HCEC 1CT (cell line): ENCODE results near the gene IL17RD.
A peak's percentile ranks its signal among the peaks of the same experiment; 100 is the strongest.

Experiments
- DNase-seq: peaks from one replicate; pipeline ENCODE4 v3.0.0-alpha.2; 2017

IL17RD gene

DNA sequence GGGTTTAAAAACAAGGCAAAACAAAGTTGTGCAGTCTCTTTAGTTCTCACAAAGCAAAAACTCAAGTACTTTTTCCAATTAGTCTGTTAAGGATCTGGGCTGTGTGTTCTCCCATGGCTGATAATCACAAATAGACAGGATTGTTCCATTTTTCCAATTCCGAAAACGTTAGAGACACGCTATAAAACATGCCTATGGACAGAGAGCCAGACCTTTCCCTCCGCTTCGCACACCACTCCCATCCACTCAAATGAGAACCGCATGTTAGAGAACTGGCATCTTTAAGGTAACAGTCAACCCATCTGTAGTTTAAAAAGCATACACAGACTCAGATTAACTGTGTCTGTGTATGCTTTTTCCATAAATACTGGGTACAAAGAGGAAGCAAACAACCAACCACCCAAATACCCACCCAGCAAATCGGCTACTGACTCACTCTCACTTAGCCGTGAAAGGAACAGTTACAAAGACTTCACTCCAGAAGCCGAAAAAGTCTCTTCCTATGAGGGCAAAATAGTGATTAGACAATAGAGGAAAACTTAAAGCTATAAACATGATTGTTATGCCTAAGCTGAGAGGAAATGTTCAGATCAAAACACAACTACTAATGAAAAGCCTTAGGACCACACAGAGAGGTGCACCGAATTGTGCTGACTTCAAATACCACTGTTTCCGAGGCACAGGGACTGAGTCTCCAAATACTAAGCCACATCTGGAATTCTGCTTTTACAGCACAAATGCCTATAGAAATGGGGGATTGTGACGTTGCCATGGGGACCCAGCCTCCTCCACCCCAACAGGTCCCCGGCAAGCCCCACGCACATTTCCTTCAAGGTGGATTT, 36.1 kb downstream of the IL17RD start:
- DNase-seq, result no peak

DNA sequence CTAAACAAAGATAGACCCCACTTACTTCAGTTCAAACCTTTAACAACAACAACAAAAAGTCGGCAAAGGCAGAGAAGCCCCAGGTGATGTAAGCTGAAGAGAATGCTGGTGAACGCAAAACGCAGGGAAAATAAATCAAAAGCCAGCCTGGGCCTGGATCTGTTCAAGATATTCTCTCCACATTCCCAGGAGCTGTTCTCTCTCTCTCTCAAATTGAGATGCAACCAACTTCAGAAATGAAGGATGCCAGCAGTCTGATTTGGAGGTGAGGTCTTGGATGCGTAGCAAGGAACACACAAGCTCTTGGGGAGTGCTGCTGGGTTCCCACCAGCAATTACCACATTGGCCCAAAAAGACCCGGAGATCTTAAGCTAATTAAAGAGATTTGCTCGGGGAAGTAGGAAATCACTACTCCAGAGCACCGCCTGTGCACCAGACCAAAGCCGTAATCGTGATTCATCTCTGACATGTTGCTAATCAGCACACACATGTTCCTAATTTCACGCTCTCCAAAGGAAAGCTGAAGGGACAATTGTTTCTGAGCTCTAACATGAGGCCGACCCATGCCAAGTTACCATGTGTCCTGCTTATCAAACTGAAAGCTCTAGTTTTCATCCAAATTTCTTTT, 37.1 kb downstream of the IL17RD start:
- DNase-seq, result no peak

DNA sequence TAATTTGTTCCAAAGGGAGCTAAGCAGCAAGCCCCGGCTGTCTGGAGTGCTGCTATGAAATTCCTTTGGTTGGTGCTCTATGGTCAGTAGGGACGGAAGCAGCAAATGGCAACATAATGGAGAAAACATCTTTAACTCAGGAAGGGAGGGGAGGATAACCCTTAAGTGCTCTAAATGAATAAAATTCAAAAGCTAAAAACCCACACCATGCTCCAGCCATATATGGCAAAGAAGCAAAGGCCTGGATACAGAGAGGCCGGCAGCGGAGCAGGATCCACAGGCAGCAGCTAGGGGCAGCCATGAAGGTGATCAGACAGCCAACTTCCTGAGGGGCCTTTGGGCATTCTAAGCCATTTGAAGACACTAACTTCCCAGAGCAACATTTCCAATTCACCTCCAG, 38.9 kb downstream of the IL17RD start:
- DNase-seq, result no peak

DNA sequence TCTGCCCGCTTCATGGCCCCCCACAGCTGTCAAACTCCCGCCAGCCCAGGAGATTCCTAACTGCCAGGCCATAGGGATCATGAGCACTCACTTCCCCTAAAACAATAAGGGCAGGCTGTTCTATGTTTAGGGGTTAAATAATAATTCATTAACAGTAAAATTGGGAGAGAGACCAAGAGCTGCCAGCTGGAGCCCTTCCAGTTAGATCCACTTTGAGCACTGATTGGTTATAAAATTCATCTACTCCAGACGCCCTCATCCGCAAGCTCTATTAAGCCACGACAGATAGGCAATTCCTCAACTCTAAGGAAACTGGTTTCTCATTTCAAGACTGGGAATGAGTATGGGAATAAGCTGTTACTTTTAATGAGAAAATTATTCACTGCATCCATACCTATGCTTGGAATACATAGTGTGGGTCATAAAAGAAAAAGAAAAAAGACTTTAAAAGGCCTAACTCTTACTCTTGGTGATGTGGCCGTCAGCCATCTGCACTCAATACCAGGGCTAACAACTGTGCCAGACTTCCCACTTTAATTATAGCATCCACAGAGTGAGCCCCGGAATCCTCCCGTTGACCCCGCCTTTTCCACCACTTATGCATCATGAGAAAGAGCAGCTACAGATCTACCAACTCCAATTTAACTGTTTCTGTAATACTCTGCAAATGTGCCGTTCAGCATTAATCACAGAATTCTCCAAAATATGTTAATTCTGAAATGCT, 44.5 kb downstream of the IL17RD start:
- DNase-seq, result no peak

DNA sequence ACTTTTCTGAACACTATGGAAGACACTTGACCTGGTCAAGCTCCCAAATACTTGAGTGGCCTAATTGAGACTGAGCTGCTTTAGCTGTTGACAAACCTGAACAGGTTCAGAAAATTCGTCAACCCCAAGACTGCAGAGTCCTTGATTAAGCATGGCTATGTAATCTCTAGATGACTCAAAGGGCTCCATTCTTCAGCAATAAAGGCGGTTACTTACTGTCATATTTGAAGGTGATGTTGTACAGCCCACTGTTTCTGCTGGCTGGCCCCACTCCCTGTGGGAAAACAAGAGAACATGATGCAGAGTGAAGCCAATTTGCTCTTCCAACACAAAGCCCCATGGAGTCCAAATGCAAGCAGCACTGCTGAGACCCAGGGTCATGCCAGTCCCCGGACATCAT, 45.1 kb downstream of the IL17RD start:
- DNase-seq, result no peak

DNA sequence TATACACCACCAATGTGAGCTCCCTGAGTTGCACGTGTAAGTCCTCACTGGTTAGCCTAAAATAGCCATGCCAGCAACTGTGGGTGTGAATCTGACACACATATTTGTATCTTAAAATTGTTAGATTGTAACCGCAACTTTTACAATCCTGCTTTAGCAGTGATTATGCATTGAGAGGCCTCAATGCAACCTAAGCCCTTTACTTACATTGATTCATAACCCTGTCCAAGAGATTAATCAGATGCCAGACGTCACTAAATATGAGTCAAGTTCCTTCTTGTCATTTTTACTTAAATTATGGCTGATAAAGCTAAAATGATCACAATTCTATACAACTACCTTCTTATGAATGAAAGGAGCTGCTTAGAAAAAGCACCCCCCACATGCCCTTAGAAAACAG, 46.9 kb downstream of the IL17RD start:
- DNase-seq, result peak; percentile 6

DNA sequence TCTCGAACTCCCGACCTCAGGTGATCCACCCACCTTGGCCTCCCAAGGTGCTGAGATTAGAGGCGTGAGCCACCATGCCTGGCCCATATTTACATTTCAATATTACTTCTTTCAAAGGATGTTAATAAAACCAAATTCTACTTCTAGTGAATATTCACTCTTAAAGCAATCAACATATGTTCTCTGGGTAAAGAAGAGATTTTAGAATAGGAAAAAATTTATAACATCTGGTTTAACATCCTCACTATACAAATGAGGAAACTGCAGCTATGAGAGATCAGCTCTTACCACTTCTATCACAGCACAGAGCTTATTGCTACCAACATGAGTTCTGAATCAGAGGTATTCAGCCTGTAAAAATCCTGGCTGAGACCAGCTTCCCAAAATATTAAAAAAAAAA, 48.7 kb downstream of the IL17RD start:
- no peak for DNase-seq

DNA sequence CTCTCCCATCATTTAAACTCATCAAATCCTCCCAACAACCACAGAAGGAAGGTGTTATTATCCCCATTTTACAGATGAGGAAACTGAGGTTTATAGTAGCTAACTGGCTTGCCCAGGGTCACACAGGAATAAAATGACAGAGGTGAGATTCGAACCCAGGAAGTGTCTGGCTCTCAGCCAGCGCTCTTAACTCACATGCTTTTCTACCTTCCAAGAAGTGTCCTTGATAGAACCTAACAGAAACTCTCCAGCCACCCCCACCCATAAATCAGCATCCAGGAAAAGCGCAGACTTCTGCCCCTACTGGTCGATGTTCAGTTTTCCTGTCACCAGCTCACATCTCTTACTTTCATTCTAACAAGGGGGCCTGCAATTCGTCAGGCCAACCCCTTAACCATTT, 52.9 kb downstream of the IL17RD start:
- DNase-seq, result no peak

DNA sequence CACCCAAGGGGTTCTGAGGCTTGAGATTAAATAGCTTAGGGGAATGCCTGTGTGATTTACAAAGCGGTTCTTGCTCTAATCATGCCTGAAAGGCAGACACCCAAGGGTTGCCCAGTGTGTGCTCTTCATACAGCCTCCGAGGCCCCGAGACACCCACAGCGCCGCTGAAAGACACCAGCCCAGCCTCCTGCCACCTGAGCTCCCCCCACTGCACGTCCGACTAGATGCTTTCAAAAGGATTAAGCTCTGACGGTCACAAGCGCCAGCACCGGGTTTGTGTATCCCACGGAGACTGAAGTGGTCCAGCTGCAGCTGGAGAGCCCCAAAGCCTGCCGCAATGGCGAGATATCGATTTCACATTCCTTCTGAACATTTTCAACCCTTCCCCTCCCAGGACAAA, 54.4 kb downstream of the IL17RD start:
- DNase-seq, result no peak

DNA sequence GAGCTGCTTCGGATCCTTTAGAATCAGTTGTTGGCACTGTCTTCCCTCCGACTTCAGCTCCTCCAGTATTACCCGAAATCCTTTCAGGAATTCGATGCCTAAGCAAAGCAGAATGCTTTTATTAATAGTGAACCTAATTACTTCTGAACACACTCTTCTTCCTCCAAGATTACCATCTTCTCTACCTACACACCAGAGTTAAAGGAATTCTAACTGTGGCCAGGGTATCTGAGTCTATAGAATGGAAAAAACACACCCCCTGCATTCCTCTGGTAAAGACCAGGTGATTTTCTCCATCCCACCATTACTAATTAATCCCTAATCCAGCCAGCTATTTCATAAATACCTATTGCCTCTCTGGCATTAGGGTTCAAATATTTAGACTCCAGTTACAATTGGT, 54.9 kb downstream of the IL17RD start:
- DNase-seq, result no peak

DNA sequence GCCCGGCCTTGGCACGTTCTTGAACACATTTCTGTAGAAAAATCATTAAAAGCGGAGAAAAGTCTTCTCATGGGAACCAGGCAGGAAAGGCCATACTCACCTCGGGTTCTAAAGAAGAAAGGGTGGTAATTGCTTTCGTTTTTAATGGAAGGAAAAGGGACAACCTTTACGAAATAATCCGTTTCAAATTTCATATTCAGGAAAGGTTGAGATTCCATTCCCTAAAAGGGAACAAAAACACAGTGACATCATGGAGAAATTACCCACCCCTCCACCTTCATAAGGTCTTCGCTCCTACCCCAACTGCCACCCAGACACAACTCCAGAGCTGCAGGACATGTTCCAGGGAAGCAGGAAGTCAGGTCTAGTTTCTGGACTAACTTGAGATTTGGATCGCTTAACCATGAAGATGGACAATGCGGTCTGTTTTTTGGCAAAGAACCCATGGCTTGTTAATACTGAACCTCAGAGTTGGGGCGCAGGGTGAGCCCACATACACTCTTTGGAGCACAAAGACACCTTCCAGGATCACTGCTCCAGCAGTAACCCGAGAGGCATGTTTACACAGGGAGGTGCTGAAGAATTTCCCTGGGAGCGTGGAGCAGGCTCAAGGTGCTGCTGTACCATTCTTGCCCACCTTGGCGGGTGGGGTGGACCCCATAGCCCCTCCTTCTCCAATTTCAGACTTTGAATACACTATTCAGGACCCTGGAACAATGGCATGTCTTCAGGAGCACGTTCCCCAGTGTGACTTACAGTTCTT, 55.5 kb downstream of the IL17RD start:
- no peak for DNase-seq

DNA sequence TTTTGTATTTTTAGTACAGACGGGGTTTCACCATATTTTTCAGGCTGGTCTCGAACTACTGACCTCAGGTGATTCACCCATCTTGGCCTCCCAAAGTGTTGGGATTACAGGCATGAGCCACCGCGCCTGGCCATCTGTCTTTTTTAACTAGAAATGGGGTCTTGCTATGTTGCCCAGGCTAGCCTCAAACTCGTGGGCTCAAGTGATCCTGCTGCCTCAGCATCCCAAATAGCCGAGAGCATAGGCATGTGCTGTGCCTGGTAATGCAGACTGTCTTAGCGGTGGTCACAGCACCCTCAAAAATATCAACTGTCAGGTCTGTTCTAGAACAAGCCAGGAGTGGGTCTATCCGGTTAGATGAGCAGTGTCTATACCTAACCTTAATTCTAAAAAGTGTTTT, 56.5 kb downstream of the IL17RD start:
- DNase-seq, result no peak

DNA sequence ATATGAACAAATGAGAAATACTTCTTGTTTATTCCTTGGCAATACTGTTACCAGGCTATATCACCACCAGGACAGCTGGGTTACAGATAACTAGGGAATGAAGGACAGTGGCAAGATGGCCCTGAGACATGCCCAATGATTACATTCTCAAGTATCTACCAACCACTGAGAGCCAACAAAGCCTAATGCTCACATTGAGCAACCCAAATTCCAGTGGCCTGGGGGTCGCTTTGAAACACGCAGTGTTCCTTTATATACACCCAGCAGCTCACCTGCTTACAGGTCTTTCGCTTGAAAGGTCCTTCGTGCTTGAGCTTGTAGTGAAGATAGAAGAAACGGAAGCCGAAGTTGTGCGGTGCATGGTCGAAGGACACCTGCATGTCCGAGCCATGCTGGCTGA, 59.6 kb downstream of the IL17RD start:
- DNase-seq, result no peak

DNA sequence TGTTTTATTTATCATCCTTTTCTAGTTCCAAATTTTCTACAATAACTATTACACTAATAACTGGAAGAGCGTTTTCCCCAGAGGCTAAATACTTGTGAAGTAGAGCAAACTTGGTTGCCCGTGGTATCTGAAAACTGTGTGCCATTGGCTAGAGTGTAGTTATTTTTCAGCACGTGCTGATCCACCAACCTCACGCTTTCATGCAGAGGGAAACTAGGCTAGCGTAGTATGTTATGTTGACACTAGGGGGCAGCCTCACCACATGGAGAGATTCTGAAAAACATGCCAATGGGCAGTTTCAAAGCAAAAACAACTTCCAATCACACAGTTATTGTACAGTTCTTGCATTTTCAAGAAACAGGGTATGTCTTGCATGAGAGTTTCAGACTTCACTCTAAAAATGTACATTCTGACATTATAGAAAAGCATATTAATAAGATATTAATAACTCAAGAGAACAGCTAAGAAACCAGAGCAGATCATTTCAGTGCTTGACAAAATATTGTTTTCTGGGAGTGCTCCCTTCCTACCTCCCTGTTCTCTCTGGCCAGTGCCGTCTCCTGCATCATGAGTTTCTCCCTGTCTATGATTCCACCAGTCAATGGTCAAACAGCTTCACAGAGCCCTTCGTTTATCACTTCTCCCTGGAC, 65.0 kb downstream of the IL17RD start:
- DNase-seq, result peak; percentile 56

DNA sequence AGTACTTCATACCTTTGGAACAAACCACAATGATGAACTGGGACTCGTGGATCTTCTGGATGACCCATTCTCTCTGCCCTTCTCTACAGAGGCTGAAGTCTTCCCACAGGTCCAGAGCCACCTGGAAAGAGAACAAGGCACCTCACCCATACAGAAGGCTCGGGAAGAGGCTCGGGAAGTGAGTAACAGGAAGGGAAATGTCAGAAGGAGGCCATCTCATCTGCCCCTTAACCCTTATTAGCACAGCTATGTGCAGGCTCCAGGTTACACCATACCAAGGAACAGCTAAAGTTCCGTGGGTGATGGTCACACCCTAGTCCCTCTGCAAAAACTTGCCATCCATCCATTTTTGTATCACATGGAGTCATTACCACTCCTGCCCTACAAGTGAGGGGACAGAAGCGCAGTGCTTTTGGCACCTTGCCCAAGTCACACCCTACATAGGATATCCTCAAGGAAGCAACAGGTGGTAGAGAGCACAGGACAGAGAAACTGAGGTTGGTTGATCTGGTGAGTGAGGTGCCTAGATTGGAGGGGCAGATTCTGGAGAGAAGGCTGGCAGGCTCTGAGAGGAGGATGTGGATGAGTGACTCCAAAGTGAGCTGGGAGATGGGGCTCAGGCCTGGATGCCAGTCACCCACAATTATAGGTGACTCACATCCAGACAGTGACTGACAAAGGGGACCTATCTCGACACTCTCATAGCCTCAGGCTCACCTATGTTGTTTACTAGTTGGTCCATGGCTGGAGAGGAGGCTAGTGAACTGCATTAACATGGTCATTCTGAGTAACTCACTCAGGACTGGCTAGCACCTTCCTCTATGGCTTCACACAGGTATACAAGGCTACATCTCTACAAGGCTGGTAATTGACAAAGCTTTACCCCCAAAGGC, 66.5 kb downstream of the IL17RD start:
- DNase-seq, result no peak

DNA sequence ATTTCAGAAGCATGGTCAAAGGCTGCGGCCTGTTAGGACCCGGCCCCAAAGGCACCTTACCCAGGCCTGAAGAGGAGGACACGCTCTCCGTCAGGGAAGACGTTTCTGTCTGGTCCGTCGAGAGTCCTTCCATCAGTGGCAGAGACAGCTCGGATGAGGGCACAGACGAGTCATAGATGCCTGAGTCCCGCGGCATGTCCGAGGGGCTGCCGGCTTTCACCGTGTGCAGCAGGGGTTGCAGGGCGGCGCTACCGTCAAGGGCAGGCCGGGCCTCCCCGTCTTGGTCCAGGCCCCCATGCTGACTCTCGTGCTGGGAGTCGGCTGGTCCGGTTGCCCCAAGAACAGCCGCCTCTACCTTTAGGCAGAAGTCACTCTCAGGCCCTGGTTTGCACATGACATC, 67.6 kb downstream of the IL17RD start:
- no peak for DNase-seq

DNA sequence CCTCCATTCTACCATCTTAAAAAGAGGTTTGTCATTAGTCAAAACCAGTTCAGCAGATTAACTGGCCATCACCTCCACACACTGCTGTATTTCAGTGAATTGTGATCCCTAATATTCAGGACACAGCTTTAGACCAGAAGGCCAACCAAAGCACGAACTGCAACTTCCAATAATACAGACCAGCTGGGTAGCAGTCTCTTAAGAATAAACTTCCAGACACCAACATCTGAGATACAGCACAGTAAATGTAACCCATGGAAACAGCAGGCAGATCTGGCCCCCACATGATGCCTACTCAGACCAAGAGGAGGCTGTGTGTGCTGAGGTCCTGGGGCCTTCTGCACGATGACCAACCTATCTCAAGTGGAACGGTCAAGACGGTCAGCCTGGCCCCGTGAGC, 69.8 kb downstream of the IL17RD start:
- DNase-seq, result no peak

DNA sequence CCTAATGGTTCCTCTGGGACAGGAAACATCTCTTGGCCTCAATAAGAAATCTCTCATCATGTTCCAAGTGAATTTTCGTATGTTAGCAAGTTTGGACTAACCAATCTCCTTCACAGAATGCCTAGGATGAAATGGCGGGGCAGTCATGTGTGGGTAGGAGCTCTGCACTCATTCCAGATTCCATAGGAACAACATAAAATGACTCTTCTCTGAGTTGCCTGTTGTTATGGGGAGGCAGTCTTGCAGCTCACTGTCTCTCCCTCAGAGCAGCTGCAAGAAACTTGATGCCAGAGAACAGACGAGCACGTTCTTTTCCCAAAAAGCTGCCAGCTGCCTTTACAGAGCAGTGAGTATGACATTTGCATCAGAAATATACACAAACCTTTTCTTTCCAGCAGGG, 70.6 kb downstream of the IL17RD start:
- no peak for DNase-seq

DNA sequence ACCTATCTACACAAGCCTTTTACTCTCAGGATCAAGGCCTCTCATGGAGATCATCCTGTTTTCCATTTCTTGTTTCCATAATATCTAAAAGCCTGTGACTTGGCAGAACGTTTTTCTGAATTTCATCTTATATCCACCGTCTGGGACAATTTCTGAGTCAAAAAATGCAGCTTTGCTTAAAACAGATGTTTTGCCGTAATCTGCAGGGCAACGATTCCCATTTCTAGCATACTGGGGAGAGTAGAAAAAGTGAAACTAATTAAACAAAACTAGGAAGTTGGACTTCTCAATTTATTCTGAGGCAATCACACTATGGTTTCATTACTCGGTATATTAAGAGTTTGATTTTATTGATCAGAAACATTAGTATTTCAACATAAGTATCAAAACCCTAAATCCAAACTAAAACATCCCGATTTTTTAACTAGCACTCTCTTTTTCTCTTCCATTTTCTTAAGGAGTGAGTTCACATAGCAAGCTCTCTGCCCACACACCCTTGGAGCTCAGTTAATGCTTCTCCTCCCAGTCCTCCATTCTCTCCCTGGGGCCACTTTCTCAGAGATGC, 71.1 kb downstream of the IL17RD start:
- no peak for DNase-seq

DNA sequence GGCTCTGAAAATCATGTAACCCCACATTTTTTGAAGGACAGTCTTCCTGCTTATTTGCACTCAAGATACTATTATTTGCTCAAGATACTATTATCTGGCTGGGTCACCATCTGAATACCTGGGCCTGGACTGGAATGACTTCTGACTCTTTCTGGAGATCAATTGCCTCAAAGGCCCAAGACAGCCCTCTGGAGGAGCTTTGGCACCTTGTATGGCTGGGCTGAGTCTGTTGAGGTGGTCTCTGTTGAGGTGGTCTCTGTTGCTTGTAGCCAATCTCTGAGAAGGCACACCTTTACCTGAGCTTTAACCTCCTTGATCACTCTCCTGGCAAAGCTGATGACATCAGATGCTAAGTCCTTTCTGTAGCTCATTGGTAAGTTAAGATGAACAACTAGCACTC, 71.7 kb downstream of the IL17RD start:
- no peak for DNase-seq

DNA sequence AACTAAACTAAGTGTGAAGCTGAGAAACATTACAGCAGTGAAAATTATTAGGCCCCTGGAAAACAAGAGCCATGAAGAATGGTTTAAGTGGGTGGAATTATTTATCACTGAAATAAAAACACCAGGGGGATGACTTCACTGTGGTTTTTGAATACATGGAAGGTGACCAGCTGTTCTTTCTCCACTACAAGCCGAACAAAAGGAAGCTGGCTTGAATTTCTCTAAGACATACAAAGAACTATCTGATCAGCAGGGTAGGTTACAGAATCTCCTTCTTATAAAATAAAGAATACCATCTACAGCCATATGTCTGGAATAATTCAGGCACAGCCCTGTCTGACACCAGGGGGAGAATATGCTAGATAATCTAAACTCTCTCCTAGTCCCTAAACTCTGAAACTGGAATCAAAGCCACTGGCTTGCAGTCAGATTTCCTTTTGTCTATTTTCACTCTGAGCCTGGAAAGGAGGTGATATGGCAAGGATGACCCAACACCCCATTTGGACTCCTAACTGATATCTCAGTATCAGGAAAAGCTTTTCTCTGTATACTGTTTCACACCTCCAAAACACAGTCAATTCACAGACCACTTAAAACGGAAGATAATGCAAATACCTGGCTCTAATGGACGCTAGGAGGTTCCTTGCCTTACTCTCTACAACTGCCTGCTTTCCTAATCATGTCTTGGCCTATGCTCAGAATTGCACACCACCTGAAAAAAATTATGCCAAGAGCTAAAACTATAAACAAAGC, 73.5 kb downstream of the IL17RD start:
- DNase-seq, result no peak
